ENCODE results near the gene EMC9. TPM values are rescaled to one million over a fixed set of nuclear protein-coding genes. Genes with fewer than 3 reads are reported as not detected.

The EMC9 gene
- total RNA-seq, 4 donors from 2014 or later: 6.2 to 21.2 (median 10.9) TPM; not detected in 1

- H3K27me3 ChIP-seq: no peaks in the 10 kb centered on the region
- no peaks in the 10 kb centered on the region for H3K36me3 ChIP-seq
- no peak overlapping the region for H3K27ac ChIP-seq
- no peaks in the 10 kb centered on the region for H3K4me1 ChIP-seq
- H3K9me3 ChIP-seq: no peaks in the 10 kb centered on the region
- TF ChIP-seq POLR2A (IDR thresholded peaks at IDR 0.05) (no peak), CTCF (IDR thresholded peaks at IDR 0.05) (no peak)
- no peak overlapping the region for H3K4me3 ChIP-seq
- intact Hi-C loops (cut with DNase I; ENCODE audit: low total_unique reads): no loop called here
- no peak for DNase-seq
These were observed 35.2 kb upstream of the EMC9 start for GRCh38 chr14:24176599-24176998.

- no peaks in the 10 kb centered on the region for H3K9me3 ChIP-seq
- no peaks in the 10 kb centered on the region for H3K27me3 ChIP-seq
- TF ChIP-seq POLR2A (IDR thresholded peaks at IDR 0.05) (no peak), CTCF (IDR thresholded peaks at IDR 0.05) (no peak)
- no peak overlapping the region for H3K4me3 ChIP-seq
- H3K27ac ChIP-seq: peak overlapping the region in 1 of 2 donors; percentile 26
- H3K4me1 ChIP-seq: no peaks in the 10 kb centered on the region
- no peak for DNase-seq
- intact Hi-C loops (cut with DNase I; ENCODE audit: low total_unique reads): no loop called here
- H3K36me3 ChIP-seq: no peaks in the 10 kb centered on the region
These were observed 31.5 kb upstream of the EMC9 start for GRCh38 chr14:24172871-24173281.

GRCh38 chr14:24172261-24172860 lies 31.0 kb upstream of the EMC9 start:
- Histone ChIP-seq H3K27me3 (no peaks in the 10 kb centered on the region), H3K4me3 (peak overlapping the region; percentile 25 to 27), H3K4me1 (no peaks in the 10 kb centered on the region), H3K27ac (peak overlapping the region in 1 of 2 donors; percentile 26), H3K36me3 (no peaks in the 10 kb centered on the region), H3K9me3 (no peaks in the 10 kb centered on the region)
- TF ChIP-seq POLR2A (IDR thresholded peaks at IDR 0.05) (no peak), CTCF (IDR thresholded peaks at IDR 0.05) (no peak)
- intact Hi-C loops (cut with DNase I; ENCODE audit: low total_unique reads): no loop called here
- DNase-seq: no peak

- peak; percentile 50 to 81 for DNase-seq
These were observed 30.2 kb upstream of the EMC9 start, which contains the start of gene REC8 for GRCh38 chr14:24171422-24172260. TSS of gene REC8 (plus strand) at chr14:24172080. CDS start at chr14:24172553, 473 bp downstream.

More at GRCh38 chr14:24171422-24172260, 30.2 kb upstream of the EMC9 start, which contains the start of gene REC8:
- Histone ChIP-seq H3K36me3 (no peaks in the 10 kb centered on the region), H3K27ac (peak within 1 kb of the TSS in 1 of 2 donors; percentile 26), H3K4me1 (no peaks in the 10 kb centered on the region), H3K4me3 (peak within 1 kb of the TSS; percentile 25 to 27), H3K27me3 (no peaks in the 10 kb centered on the region), H3K9me3 (no peaks in the 10 kb centered on the region)
- no peak for TF ChIP-seq CTCF (IDR thresholded peaks at IDR 0.05)
- no peak for TF ChIP-seq POLR2A (IDR thresholded peaks at IDR 0.05)
- intact Hi-C loops (cut with DNase I; ENCODE audit: low total_unique reads): no loop called here

Measured in uterus (tissue), 4 donors.